ENCODE measurements around the gene STK39.

STK39 gene

DNA sequence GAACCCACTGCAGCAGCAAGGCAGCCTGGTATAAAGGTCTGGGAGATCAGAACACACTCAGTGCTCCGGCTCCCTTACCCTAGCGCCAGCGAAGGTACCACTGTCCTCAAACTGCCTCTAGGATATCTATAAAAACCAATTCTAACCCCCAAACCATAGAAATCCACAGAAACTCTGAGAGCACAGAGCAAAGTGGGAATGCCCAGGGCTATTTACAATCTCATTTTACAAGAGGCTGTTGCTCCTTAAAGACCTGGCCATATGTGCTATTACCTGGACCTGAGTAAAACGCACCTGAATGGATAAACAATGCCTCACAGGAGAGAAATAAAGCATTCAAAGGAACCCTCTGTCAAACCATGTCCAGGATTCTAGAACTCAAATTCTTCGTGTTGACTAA, 4.3 kb downstream of the STK39 start:
- DNase-seq (ENCODE audit: low read depth): no peak

DNA sequence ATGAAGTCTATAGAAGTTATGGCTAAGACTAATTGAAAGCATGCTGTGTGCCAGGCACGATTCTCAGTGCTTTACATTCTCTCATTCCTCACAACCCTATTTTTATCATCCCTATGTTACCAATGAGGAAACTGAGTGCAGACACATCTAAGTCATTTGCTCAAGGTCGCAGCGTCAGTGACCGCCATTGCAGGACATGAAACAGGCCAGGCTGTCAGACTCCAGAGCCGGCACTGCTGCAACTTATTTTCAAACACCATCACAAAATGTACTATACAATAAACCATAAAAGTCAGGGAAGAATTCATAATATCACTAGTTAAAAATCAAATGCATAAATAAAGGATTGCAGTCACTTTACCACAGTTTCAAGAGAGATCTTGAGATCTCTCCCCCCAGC, 5.6 kb downstream of the STK39 start:
- no peak for DNase-seq (ENCODE audit: low read depth)

DNA sequence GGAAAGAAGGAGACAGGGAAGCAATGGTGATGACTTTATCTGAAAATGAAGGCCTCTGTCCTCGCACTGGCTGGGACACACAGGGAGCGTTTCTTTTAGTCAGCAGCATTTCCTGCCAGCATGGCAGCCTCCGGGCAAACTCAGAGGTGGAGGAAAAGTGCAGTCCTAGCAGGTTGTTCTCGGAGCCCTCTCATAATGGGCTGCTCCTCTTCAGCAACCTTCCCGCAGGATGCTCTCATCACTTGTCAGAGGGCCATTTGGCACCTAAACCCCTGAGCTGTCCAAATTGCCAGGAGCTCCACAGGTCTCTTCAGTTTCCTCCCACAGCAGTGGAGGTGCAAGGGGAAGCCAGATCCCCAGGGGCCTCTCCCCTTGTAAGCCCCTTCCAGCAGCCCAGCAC, 6.2 kb downstream of the STK39 start:
- no peak for DNase-seq (ENCODE audit: low read depth)

DNA sequence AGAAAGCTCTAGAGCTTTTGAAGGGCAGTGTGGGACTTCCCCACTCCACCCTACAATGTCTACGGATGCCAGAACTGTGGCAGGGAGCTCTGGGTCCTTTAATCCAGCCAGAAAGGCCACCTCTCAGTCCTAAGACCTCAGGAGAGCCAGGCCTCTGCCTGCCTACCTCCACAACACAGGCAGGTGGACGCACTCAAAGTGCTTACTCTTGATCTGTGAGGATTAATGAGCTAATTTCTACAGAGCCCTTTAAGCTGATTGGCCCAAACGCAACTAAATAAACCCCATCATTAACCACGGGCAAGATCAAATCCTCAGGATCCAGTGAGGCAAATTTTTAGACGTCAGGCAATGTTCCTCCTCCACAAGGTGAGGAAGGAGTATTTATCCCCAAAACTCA, 8.1 kb downstream of the STK39 start:
- DNase-seq (ENCODE audit: low read depth): no peak

DNA sequence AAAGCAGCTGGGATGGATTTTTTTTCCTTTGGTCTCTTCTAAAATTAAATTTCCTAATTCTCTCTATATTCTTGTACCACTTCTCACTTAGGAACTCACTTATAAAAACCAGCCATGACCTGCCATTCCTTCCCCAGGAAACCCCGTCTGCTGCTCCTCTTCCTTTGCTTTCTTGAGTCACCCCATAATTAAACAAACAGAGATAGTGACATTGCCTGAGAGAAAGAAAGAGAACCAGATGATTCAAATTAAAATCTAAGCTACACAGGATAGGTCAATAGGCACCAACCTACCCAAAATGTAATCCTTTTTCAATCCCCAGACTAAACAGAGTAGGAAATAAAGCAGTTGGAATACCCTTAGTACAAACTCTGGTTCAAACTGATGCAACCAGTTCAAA, 9.7 kb downstream of the STK39 start:
- DNase-seq (ENCODE audit: low read depth): no peak

DNA sequence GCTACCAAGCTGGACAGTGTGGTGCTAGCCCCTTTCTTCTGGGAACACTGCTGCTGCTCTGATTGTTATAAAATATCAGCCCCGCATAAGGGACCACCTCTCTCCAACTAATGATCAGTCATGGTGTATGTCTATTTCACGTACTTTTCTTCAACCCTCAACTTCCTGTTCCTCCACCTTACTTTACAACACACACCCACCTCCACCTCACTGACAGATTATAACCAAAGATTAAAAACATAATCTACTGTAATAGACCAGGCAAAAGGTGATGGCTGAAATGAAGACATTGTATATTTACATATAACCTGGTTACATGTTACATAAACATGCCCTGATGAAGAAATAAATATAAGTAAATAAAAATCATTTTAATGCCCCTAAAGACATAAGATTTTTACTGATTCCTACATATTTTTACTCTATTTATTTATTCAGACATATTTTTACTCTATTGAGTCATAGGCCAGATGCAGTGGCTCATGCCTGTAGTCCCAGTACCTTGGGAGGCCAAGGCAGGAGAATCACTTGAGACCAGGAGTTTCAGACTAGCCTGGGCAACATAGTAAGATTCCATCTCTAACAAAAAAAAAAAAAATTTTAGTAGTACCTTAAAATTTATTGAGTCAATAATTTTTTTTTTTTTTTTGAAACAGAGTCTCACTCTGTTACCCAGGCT, 12.8 kb downstream of the STK39 start:
- DNase-seq (ENCODE audit: low read depth): no peak

DNA sequence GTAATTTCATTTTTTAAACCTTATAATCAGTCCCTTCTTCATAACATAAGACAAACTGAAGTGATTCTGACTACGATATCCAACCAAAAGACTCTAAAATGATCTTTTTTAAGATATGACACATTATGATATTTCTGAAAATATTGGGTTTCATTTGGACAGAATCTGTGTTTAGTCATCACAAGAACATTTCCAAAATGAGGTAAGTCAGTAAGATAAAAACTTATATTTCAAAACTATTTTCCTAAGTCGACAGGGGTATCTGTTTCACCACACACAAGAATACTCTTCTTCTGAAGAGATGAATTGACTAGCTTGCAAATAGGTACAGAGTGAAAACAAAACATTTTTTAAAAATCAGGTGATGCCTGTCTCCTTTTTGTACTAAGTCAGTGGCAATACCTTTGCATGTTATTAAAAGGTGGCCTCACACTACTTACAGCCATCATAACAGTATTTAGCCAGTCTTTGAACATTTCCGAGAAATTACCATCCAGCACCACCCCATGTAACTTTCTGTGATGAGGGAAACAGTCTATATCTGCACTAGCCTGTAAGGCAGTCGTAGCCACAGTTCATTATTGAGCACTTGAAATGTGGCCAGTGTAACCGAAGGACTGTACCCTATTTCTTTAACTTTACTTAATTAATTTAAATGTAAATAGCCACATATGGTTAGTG, 13.5 kb downstream of the STK39 start:
- DNase-seq (ENCODE audit: low read depth): no peak

DNA sequence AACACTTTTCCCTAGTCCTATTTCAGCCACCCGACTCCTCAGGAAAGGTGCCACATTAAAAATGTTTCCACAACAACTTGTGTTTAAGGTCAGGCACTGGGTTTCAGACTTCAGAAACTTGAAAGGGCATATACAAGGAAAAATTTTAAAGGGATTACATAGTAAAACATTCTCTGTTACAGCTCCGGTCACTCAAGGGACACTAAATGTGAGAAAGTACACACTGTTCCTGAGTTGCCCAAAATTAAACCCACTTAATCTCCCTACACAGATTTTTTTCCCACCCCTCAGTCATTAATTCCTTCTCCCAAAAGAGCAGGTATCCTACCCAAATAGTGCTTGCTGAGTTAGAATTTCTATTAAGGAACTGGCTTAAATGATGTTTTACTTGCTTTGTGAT, 14.2 kb downstream of the STK39 start:
- DNase-seq (ENCODE audit: low read depth): no peak

DNA sequence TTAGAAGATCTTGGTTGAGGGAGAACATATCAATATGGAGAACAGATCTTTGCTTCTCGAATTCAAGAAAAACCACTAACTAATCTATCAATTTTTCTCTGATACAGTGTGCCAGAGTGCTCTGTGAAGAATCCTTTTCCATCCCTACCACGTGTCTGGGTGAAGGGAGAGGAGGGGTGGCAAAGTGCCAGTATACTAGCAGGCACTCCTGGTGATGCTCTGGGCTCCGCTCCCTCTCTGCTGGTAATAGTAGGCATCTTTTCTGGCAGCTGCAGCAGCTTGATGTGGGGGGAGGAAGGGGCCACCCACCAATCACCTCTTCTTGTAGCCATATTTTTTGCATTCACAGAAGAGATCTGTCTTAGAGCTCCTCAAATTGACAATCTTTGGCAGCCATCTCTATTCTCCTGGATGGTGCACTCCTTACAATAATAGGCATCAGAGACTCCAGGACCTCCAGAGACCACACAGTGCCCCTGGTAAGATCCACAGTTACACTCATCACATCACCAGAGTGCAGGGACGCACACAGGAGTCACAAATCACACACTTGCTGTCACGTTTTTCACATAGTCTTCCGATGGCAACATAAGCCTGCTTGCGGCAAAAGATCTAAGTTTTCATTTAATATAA, 15.7 kb downstream of the STK39 start:
- DNase-seq (ENCODE audit: low read depth): no peak

DNA sequence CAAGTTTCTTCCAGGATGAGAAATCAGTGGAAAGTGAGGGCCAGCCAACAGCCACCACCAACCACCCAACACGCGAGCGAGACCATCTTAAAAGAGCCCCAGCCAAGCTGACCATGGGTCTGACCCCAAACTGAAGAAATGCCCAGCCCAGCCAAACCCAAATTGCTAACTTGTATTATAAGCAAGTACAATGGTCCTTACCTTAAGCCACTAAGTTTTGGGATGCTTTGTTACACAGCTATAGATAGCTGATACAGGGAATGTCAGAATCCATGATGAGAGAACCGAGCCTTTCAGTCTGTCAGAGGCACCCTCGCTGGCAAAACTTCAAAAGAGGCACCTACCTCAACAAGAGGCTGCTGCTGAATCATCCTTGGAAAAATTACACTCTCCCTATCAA, 17.0 kb downstream of the STK39 start:
- no peak for DNase-seq (ENCODE audit: low read depth)

DNA sequence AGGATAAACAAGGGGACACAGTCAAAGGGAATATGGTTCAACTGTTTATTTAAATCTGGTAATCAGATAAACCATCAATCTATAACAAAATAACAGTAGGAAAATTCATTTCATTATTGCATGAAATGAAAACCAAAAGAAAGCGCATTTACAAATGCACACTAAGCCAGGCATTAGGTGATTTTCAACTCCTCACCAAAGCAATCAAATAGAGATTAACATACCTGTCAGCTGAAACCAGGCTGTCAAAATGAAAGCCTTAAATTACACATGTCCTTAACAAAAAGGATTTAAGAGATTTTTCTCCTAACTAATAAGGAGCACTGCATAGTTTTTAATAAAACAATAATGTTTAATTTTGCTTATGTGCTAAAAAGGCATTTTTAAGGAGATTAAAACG, 23.0 kb downstream of the STK39 start:
- no peak for DNase-seq (ENCODE audit: low read depth)

DNA sequence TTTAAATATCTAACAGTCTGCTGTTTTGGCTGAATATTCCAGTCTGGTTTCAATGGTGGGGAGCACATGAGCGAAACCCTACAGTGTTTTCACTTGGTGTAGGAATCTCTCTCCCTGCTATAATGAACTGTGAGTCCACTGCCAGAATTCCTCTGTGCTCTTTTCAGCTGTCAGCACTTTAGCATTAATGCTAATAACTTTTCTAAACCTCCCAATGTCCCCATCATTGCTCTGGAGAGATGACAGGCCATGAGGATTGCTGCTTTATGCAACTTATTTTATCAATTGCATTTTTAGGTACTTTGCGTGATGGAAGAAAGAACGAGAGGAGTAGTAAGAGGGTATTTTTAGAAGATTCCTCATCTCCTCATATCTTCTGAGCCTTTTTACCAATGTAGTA, 25.3 kb downstream of the STK39 start:
- no peak for DNase-seq (ENCODE audit: low read depth)

DNA sequence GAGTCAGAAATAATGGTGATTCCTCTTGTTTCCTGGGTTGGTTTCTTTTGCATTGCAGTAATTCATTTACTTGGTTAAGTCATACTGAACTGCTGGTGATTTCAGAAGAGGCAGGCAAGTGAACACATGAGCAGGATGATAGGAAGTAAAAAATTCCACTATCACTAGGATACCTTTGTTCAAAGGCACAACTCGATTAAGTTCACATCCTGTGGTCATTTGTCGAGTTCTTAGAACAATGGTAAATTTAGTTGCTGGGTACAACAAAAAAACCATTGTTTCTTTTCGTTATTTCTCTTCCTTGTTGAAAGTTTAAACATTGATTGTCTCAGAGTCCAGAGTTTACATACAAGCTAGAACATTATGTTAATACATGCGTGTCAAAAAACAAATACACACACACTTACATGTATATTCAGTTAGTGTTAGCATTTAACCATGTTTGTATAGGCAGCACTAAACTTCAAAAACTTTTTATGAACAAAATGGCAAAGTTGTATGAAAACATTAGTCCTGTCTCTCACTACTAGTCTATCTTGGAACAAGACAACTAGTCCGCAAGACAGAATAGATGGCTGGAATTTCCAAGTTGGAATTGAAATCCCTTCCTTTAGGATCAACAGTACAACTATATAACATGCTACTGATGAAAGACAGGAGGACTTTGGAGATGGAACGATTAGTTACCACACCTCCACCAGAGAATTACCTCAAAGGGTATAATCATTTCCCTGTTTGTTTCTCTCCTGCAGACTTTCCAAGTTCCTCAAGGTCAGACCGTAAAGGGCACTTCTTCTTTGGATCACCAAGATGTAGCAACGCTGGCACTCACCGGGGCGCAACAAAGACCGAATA, 26.2 kb downstream of the STK39 start:
- no peak for DNase-seq (ENCODE audit: low read depth)

DNA sequence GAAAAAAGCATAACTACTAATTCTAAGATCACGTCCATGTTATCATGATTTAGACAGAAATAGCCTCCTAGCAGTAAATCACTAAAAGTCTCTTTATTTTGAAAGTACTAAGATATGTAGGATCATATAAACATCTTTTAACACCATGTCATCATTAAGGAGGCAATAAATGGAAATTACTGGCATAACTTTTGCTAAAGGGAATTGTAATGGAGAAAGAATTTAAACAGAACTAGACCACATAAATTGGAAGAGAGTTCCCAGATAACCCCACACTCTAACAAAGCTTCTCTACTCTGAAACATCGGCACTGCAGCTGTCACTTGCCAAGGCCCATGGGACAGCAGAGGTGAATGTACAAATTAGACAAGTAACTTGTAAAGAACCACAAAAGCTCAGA, 29.5 kb downstream of the STK39 start:
- DNase-seq (ENCODE audit: low read depth): no peak

DNA sequence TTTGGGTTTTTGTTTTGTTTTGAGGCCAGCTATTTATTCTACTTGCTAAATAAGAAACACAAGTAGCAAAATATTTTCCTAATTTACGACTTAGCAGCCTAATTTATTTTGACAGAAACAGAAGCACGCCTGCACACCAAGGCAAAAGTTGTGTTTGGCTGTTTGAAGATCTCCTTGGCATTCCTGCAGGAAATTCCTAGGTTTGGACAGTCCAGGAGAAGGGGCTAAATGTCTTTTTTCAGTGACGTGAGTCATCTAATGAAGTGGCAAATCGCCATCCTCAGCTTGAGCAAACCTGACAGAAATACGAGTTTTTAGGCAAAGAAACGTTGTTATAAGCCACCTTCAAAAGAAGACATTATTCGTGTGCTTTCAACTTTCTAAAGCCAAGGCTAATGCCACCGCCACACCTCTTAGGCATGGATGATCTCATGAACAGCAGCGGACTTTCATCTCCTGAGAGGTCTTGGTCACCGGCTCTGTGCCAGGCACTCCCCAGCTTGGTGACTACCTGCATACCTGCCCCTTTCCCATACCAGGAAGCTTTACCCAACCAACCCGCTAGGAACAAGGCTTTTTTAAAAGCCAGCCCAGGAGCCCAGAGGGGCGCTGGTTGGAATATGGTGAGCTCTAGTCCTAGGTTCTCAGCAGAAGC, 30.9 kb downstream of the STK39 start:
- DNase-seq (ENCODE audit: low read depth): no peak

DNA sequence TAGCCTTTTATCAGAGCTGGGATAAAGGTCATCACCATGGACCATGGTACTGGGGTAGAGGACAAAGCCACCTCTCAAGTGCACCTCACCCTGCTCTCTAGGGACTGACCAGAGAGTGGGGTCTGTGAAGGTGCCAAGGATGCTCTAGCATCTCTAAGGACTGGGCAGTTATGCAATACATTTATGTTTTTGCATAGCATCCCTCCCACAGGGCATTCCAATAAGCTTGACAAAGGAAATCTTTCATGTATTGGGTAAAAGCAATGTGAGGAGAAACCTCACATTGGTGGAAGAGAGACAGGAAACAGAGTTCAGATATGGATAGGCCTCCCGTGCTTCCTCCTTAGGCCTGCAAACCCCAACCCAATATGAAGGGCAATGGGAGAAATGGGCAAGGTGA, 31.6 kb downstream of the STK39 start:
- no peak for DNase-seq (ENCODE audit: low read depth)

DNA sequence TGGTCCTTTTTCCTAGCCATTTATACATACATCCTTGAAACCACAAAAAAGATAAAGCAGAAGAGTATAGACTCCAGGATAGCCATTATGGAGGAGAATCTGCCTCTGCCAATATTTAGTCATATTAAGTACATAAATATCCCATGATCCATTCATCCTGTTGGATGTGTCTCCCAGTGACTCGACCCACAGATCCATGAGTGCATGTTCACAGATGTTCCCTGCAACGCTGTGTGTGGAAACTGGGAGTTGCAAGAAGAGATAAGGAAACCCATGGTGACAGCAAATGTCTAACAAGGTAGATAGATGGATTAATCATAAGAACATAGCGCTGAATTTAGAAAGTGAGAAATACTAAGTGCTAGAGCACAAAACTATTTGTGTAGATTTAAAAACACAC, 34.5 kb downstream of the STK39 start:
- no peak for DNase-seq (ENCODE audit: low read depth)

DNA sequence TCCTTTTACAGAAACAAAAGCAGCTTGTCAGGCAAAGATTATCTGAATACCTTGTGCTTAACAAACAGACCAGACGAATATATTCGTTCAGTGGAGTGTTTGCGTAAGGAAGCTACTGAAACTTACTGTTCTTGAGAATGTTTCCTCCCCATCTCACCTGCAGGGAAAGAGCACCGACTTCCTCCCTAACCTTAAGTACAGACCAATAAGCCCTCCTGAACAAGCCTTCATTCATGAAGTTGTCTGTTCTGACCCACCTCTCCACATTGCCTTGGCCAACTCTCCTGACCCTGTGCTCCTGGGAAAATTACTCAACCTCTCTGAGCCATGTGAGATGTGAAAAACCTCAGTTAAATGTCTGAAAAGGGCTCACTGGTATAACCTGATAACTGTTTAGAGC, 35.2 kb downstream of the STK39 start:
- no peak for DNase-seq (ENCODE audit: low read depth)

DNA sequence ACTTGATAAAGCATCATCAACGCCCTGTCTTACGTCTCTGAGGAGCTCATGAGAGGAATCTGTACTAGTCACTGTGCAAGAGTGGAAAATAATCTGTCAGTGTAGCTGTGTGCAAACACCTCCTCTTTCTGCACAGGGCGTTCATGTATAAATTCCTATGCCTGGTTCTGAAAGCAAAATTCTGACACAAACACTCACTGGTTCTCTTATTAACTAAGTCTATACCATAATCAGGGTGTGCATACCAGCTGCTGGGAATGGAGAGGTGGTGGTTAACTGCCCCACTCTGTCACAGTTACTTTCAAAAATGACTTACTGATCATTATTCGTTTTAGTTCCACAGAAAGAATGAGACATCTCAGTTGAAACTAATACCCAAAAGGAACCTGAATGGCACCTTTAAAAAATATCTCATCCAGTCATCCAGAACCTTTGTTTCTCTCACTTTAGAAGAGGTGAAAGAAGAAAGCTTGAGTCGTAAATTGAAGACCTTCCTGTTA, 35.7 kb downstream of the STK39 start:
- DNase-seq (ENCODE audit: low read depth): no peak

DNA sequence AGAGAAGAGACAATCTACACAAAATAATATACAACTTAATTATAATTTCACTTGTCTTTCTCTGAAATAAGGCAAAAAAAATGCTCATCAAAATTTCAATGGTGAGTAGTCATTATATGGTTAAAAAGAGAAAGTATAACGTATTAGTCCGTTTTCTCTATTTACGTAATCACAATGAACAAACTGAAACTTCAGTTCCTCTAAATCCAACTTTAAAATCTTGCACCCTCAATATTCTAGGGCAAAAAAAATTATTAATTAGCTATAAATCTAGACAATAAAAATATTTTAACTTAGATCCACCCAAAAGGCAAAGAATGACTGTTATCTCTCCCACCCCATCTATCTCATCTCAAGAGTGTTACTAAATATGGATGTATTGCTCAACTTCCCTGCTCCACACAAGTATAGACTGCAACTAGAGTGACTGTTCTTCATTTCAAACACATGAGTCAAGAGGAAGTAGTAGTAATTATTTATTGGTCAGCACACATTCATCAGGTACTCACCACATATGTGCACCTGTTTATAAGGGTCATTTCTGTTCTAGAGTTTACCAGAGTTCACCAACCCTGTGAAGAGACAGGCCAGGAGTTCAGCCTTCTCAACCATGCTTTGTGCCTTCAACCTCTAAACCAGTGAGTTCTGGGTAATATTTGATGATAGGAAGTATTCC, 36.4 kb downstream of the STK39 start:
- DNase-seq (ENCODE audit: low read depth): no peak

DNA sequence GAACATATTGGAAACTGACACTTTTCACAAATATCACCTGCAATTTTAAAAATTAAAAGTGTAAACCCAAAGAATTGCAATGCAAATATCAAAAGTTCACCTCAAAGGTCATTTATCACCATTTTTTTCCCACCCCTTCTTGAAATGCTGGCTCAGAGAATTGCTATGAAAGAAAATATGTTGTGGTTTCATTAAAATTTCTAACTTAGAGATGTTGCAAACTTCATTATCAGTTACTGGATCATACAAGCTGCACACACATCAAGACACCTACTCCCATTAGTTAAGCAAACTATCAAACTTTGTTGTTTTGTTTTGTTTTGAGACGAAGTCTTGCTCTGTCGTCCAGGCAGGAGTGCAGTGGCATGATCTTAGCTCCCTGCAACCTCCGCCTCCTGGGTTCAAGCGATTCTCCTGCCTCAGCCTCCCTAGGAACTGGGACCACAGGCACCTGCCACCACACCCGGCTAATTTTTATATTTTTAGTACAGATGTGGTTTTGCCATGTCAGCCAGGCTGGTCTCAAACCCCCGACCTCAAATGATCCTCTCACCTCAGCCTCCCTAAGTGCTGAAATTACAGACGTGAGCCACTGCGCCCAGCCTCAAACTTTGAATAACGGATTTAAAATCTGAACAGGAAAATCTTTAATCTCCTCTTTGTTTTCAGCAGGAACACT, 37.0 kb downstream of the STK39 start:
- no peak for DNase-seq (ENCODE audit: low read depth)
